IMR-90 (cell line): ENCODE measurements around the gene TYMS. TPM values are rescaled to one million over a fixed set of nuclear protein-coding genes. Genes with fewer than 3 reads are reported as not detected.

Experiments
- ATAC-seq: fragments of 200-7000 bp; cut with Tn5 transposase; 2 replicates; pipeline ENCODE4 v1.9.1; 2020; ENCODE audit warnings: low read depth, mild to moderate bottlenecking, moderate library complexity
- BruUV-seq: library from RNA; stranded (reverse); fragments of 400-500 nt; replicated peaks from 2 replicates; lab custom pipeline; 2021; lab: Mats Ljungman, UMichigan
- CTCF ChIA-PET: fragments of 300-600 bp; formaldehyde crosslinking; extraction: SDS; loops from one replicate; lab custom pipeline; 2021; ENCODE audit warnings: antibody characterized with exemption; lab: Yijun Ruan, JAX
- POLR2A ChIA-PET: fragments of 300-600 bp; sonication (Branson Sonifier 250); formaldehyde crosslinking; loops from one replicate; lab custom pipeline; 2022; ENCODE audit warnings: antibody characterized with exemption; ENCODE audit not compliant: unreplicated experiment; lab: Charles Lee
- DNase-seq: peaks from one replicate; pipeline ENCODE4 v3.0.0; 2013
- H2AFZ ChIP-seq: replicated peaks from 2 replicates; pipeline ENCODE3; 2013; ENCODE audit warnings: low read length, mild to moderate bottlenecking; ENCODE audit not compliant: poor library complexity
- H2AK5ac ChIP-seq: 2 replicates; pipeline ENCODE4 v1.6.1; 2013; ENCODE audit warnings: low read depth, low read length, inconsistent platforms
- H2AK9ac ChIP-seq: replicated peaks from 2 replicates; pipeline ENCODE3; 2013; ENCODE audit warnings: mild to moderate bottlenecking, low read depth, low read length, moderate library complexity; ENCODE audit not compliant: poor library complexity
- H2BK120ac ChIP-seq: 2 replicates; pipeline ENCODE4 v1.6.1; 2013; ENCODE audit warnings: low read depth, low read length, inconsistent platforms
- H2BK15ac ChIP-seq: 3 replicates; pipeline ENCODE4 v1.6.1; 2013; ENCODE audit warnings: low read depth, low read length, inconsistent platforms
- H2BK20ac ChIP-seq: 2 replicates; pipeline ENCODE4 v1.6.1; 2013; ENCODE audit warnings: low read depth, mild to moderate bottlenecking, inconsistent platforms, low read length, moderate library complexity
- H2BK5ac ChIP-seq: 2 replicates; pipeline ENCODE4 v1.6.1; 2013; ENCODE audit warnings: mild to moderate bottlenecking, low read depth, low read length, inconsistent platforms; ENCODE audit not compliant: poor library complexity, severe bottlenecking
- H3K14ac ChIP-seq: replicated peaks from 2 replicates; pipeline ENCODE4 v1.6.1; 2013; ENCODE audit warnings: low read depth, low read length, inconsistent platforms
- H3K18ac ChIP-seq: 2 replicates; pipeline ENCODE4 v1.6.1; 2013; ENCODE audit warnings: low read depth, low read length, control low read depth
- H3K23ac ChIP-seq: 2 replicates; pipeline ENCODE4 v1.6.1; 2013; ENCODE audit warnings: low read depth, low read length, inconsistent platforms
- H3K27ac ChIP-seq: 2 replicates; pipeline ENCODE4 v1.5.1; 2013; ENCODE audit warnings: mild to moderate bottlenecking, control low read depth, low read length; ENCODE audit not compliant: insufficient read depth
- H3K27me3 ChIP-seq: 2 replicates; pipeline ENCODE4 v1.6.1; 2013; ENCODE audit warnings: low read length; ENCODE audit not compliant: control insufficient read depth, insufficient read depth
- H3K36me3 ChIP-seq: 2 replicates; pipeline ENCODE4 v1.6.1; 2013; ENCODE audit warnings: low read length, mixed read lengths; ENCODE audit not compliant: control insufficient read depth, insufficient read depth
- H3K4ac ChIP-seq: 2 replicates; pipeline ENCODE4 v1.6.1; 2013; ENCODE audit warnings: low read depth, low read length, inconsistent platforms
- H3K4me1 ChIP-seq: 2 replicates; pipeline ENCODE4 v1.6.1; 2013; ENCODE audit warnings: low read length, mixed read lengths; ENCODE audit not compliant: control insufficient read depth, insufficient read depth
- H3K4me2 ChIP-seq: 2 replicates; pipeline ENCODE4 v1.6.1; 2013; ENCODE audit warnings: low read depth, mild to moderate bottlenecking, control low read depth, low read length, moderate library complexity
- H3K4me3 ChIP-seq: 2 replicates; pipeline ENCODE4 v1.5.1; 2013; ENCODE audit warnings: low read depth, mild to moderate bottlenecking, control low read depth, low read length, moderate library complexity; ENCODE audit not compliant: insufficient read depth
- H3K56ac ChIP-seq: 2 replicates; pipeline ENCODE4 v1.6.1; 2013; ENCODE audit warnings: low read length, inconsistent platforms; ENCODE audit not compliant: insufficient read depth; ENCODE audit errors: extremely low read depth
- H3K79me1 ChIP-seq, 2 experiments: 2 replicates each; pipeline ENCODE4 v1.6.1; 2013; ENCODE audit warnings: low read length in 2 of 2, inconsistent platforms in 1 of 2, low read depth in 1 of 2
- H3K9ac ChIP-seq: 2 replicates; pipeline ENCODE4 v1.6.1; 2013; ENCODE audit warnings: low read depth, low read length, control low read depth
- H3K9me1 ChIP-seq: 2 replicates; pipeline ENCODE4 v1.6.1; 2013; ENCODE audit warnings: low read length, inconsistent platforms; ENCODE audit not compliant: insufficient read depth
- H3K9me3 ChIP-seq: 2 replicates; pipeline ENCODE4 v1.6.1; 2013; ENCODE audit warnings: low read length; ENCODE audit not compliant: control insufficient read depth, insufficient read depth
- H4K20me1 ChIP-seq: 2 replicates; pipeline ENCODE4 v1.6.1; 2013; ENCODE audit warnings: low read length, inconsistent platforms; ENCODE audit not compliant: insufficient read depth
- H4K5ac ChIP-seq: 2 replicates; pipeline ENCODE4 v1.6.1; 2013; ENCODE audit warnings: mild to moderate bottlenecking, low read depth, low read length, control low read depth
- H4K8ac ChIP-seq, 2 experiments: 2 replicates each; pipeline ENCODE4 v1.6.1; 2013; ENCODE audit warnings: low read depth in 2 of 2, low read length in 2 of 2, control low read depth in 1 of 2, inconsistent platforms in 1 of 2
- H4K91ac ChIP-seq: 2 replicates; pipeline ENCODE4 v1.6.1; 2013; ENCODE audit warnings: low read depth, low read length, inconsistent platforms; ENCODE audit not compliant: insufficient read depth
- BHLHE40 ChIP-seq: fragments of 150-350 bp; IDR thresholded peaks from 2 replicates; pipeline ENCODE4 v1.6.1; 2016; ENCODE audit warnings: mild to moderate bottlenecking, low read depth, low read length
- CEBPB ChIP-seq: IDR thresholded peaks from 2 replicates; pipeline ENCODE4 v1.6.1; 2012; ENCODE audit warnings: low read depth, low read length, improper control_type of control experiment
- CTCF ChIP-seq: conservative IDR thresholded peaks from 2 replicates; pipeline ENCODE4 v1.5.1; 2012; ENCODE audit warnings: mild to moderate bottlenecking, low read depth, low read length, improper control_type of control experiment
- ELK1 ChIP-seq: fragments of 150-350 bp; IDR thresholded peaks from 2 replicates; pipeline ENCODE4 v1.6.1; 2016; ENCODE audit warnings: low read depth, mild to moderate bottlenecking, low read length, moderate library complexity, borderline replicate concordance
- FOS ChIP-seq: fragments of 150-350 bp; IDR thresholded peaks from 2 replicates; pipeline ENCODE4 v1.6.1; 2016; ENCODE audit warnings: low read depth, low read length
- MAFK ChIP-seq: IDR thresholded peaks from 2 replicates; pipeline ENCODE4 v1.6.1; 2012; ENCODE audit warnings: low read depth, low read length, improper control_type of control experiment
- MAZ ChIP-seq: IDR thresholded peaks from 2 replicates; pipeline ENCODE4 v1.6.1; 2012; ENCODE audit warnings: low read depth, mild to moderate bottlenecking, low read length, improper control_type of control experiment, moderate library complexity, borderline replicate concordance
- MXI1 ChIP-seq: IDR thresholded peaks from 2 replicates; pipeline ENCODE4 v1.6.1; 2012; ENCODE audit warnings: low read depth, mild to moderate bottlenecking, low read length, moderate library complexity, borderline replicate concordance
- POLR2A ChIP-seq: IDR thresholded peaks from 2 replicates; pipeline ENCODE4 v1.6.1; 2012; ENCODE audit warnings: mild to moderate bottlenecking, low read depth, low read length
- RAD21 ChIP-seq: IDR thresholded peaks from 2 replicates; pipeline ENCODE4 v1.6.1; 2012; ENCODE audit warnings: low read length, improper control_type of control experiment
- RCOR1 ChIP-seq: IDR thresholded peaks from 2 replicates; pipeline ENCODE4 v1.6.1; 2012; ENCODE audit warnings: mild to moderate bottlenecking, low read length, improper control_type of control experiment; ENCODE audit not compliant: insufficient replicate concordance
- USF2 ChIP-seq: fragments of 150-350 bp; IDR thresholded peaks from 2 replicates; pipeline ENCODE4 v1.6.1; 2017; ENCODE audit warnings: mild to moderate bottlenecking, antibody characterized with exemption, low read length, low read depth
- WGBS, 2 experiments: methylation state at CpG; one replicate each; pipeline versions ENCODE4 v1.1.5 to v1.1.7; 2013; ENCODE audit warnings: missing lambda C conversion rate in 2 of 2; ENCODE audit not compliant: insufficient read length in 1 of 2; ENCODE audit errors: extremely low coverage in 2 of 2; 5-methylcytosine and 5-hydroxymethylcytosine counted together
- dilution Hi-C: fragments of 300-500 bp; cut with HindIII; formaldehyde crosslinking; loops from one replicate; pipeline ENCODE4 v1.14.3; 2018; ENCODE audit warnings: low sequenced_read_pairs; ENCODE audit not compliant: unreplicated experiment
- in situ Hi-C: fragments of 300-500 bp; cut with MboI; formaldehyde crosslinking; loops from 3 replicates; pipeline ENCODE4 v1.14.3; 2019; ENCODE audit warnings: low sequenced_read_pairs, inconsistent platforms, mixed read lengths
- intact Hi-C: fragments of 100-400 bp; cut with micrococcal nuclease; formaldehyde crosslinking; loops from 2 replicates; pipeline ENCODE4 v1.10.0; 2022
- polyA plus RNA-seq, 3 experiments: library from polyadenylated mRNA; depleted of rRNA; stranded (reverse); fragments of >200 nt; gene quantifications; 2 replicates each; pipeline ENCODE4 v1.2.3, GENCODE V29; 2012; ENCODE audit warnings: low replicate concordance in 1 of 3
- total RNA-seq: library from RNA; depleted of rRNA; stranded (reverse); fragments of >200 nt; gene quantifications from 2 replicates; pipeline ENCODE4 v1.2.3, GENCODE V29; 2012

The TYMS gene
- total and polyA plus RNA-seq, 2 of the 4 experiments (the other 2 are of a cell fraction) = 28.3 to 92.2 TPM

GRCh38 chr18:658001-658946 lies 821 bp downstream of the TYMS start:
- DNase-seq (peak; percentile 84), ATAC-seq (peak; percentile 94)
- H4K8ac ChIP-seq = peak overlapping the region; percentile 82 to 96
- H3K4me1 ChIP-seq = 0 out of 2 replicates have a peak, but pooled peaks cover 2% of the 10 kb centered on the region
- H2AFZ ChIP-seq = peak overlapping the region; percentile 99
- peak overlapping the region; percentile 71 for H3K56ac ChIP-seq
- peak overlapping the region; percentile 79; the same call in 1 of the 3 replicates for H2BK15ac ChIP-seq
- H4K5ac ChIP-seq = no peak overlapping the region
- in situ Hi-C loops (no loop called here), intact Hi-C loops (loop anchor here (5.0 to 10.0 kb wide), 2 partner anchors 54 to 177 kb away; partner anchors contain the start of gene ENOSF1), dilution Hi-C loops (no loop called here)
- H3K18ac ChIP-seq = peak overlapping the region; percentile 25
- peaks cover 6% of the 10 kb centered on the region for H3K9me1 ChIP-seq
- no peaks in the 10 kb centered on the region for H3K9me3 ChIP-seq
- peak overlapping the region; percentile 83 for H3K4me2 ChIP-seq
- peak overlapping the region; percentile 73 for H4K91ac ChIP-seq
- peak overlapping the region; percentile 80 for H3K14ac ChIP-seq
- peak overlapping the region; percentile 80; the same call in 1 of the 2 replicates for H2BK120ac ChIP-seq
- WGBS, 2 experiments = 2% methylated on average over 11 of the region's 72 CpGs; no CpG with 5 or more reads in 1 of the 2 experiments
- peak overlapping the region; percentile 88 for H2BK5ac ChIP-seq
- peak overlapping the region; percentile 94 for H2AK9ac ChIP-seq
- H2BK20ac ChIP-seq = no peak overlapping the region
- no peaks in the 10 kb centered on the region for H4K20me1 ChIP-seq
- no TSS peak for BruUV-seq
- H2AK5ac ChIP-seq = peak overlapping the region; percentile 82
- peak overlapping the region; percentile 90 for H3K9ac ChIP-seq
- H3K4ac ChIP-seq = peak overlapping the region; percentile 84
- no peaks in the 10 kb centered on the region for H3K27me3 ChIP-seq
- H3K4me3 ChIP-seq = peak overlapping the region; percentile 90
- H3K23ac ChIP-seq = peak overlapping the region; percentile 79
- CTCF ChIA-PET = interaction anchor here (0.8 kb wide), 1 partner anchor 29 kb away, joined by 4 read pairs; no protein-coding TSS in a partner anchor
- peaks cover 6% of the 10 kb centered on the region for H3K36me3 ChIP-seq
- peak overlapping the region; percentile 98 for H3K27ac ChIP-seq
- peaks cover 19 to 34% of the 10 kb centered on the region in 2 experiments for H3K79me1 ChIP-seq
- POLR2A ChIA-PET = no interaction called here
- TF ChIP-seq POLR2A = no peak
- TF ChIP-seq FOS = no peak
- no peak for TF ChIP-seq CTCF
- 0 out of 2 replicates have a peak, but pooled peaks have one; percentile 25 for TF ChIP-seq BHLHE40
- TF ChIP-seq RCOR1 = no peak
- TF ChIP-seq MAZ = no peak; the same call in 1 of the 2 replicates
- TF ChIP-seq USF2 = no peak
- TF ChIP-seq MAFK = no peak
- TF ChIP-seq MXI1 = peak; percentile 86
- TF ChIP-seq ELK1 = no peak
- TF ChIP-seq CEBPB = no peak
- no peak for TF ChIP-seq RAD21
